Stimulated activated naive B cell treated with anti-CD40 and anti-IgM and Interleukin-4, amounts not matched to agents 10 μg/mL and 1 μg/mL and 100 μg/mL, for 72 hours (primary cell): ENCODE measurements around the gene AGAP1.
"Not testable (repeated sequence)": the region's sequence is repeated elsewhere in the genome, so short reads cannot be mapped to it uniquely, and the experiment has no call there.

Experiments
- ATAC-seq, 2 donors: fragments of 150-1000 bp; cut with Tn5 transposase; replicated peaks; 2 replicates each; pipeline ENCODE4 v1.10.0; 2021; ENCODE audit warnings: moderate library complexity in 1 of 2
- DNase-seq: peaks from one replicate; pipeline ENCODE4 v3.0.0; 2021
- H3K27ac Mint-ChIP-seq: one replicate; pipeline ENCODE4 v1.8.0; 2022; ENCODE audit warnings: mild to moderate bottlenecking, mixed read lengths
- H3K27me3 Mint-ChIP-seq, 2 donors: one replicate each; pipeline ENCODE4 v1.8.0; 2022; ENCODE audit warnings: mixed read lengths in 2 of 2
- H3K36me3 Mint-ChIP-seq, 2 donors: one replicate each; pipeline ENCODE4 v1.8.0; 2022; ENCODE audit warnings: mixed read lengths in 2 of 2, mild to moderate bottlenecking in 1 of 2
- H3K4me1 Mint-ChIP-seq, 2 donors: one replicate each; pipeline ENCODE4 v1.8.0; 2022; ENCODE audit warnings: mixed read lengths in 2 of 2, mild to moderate bottlenecking in 1 of 2
- H3K4me3 Mint-ChIP-seq, 2 donors: one replicate each; pipeline ENCODE4 v1.8.0; 2022; ENCODE audit warnings: mild to moderate bottlenecking in 2 of 2, mixed read lengths in 2 of 2, moderate library complexity in 1 of 2
- H3K9me3 Mint-ChIP-seq, 2 donors: one replicate each; pipeline ENCODE4 v1.8.0; 2022; ENCODE audit warnings: mixed read lengths in 2 of 2, mild to moderate bottlenecking in 1 of 2

The AGAP1 gene

DNA sequence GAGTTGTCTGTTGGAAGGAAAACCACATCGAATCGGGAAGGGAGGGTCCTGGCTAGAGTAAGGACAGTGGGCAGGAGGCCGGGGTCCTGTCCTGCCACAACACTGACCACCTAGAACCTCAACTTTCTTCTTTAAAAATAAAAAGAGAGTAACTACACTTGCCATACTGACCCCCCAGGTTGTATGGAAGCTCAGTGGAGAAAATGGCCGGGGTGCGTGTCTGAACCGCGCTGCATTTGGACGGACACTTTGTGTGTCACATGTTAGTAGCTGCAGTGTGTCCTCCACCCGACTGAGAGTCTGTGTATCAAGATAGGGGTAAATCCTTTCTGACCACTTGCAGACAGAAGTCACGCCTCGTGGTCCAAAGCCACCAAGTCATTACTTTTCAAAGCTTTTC, 587.3 kb downstream of the AGAP1 start:
- no peaks in the 10 kb centered on the region for H3K4me1 Mint-ChIP-seq
- H3K27ac Mint-ChIP-seq = no peak overlapping the region
- H3K9me3 Mint-ChIP-seq = no peaks in the 10 kb centered on the region
- no peak for DNase-seq
- H3K27me3 Mint-ChIP-seq = no peaks in the 10 kb centered on the region
- H3K4me3 Mint-ChIP-seq = no peak overlapping the region
- ATAC-seq = no peak
- no peaks in the 10 kb centered on the region for H3K36me3 Mint-ChIP-seq

- H3K27me3 Mint-ChIP-seq = no peaks in the 10 kb centered on the region
- no peaks in the 10 kb centered on the region for H3K36me3 Mint-ChIP-seq
- DNase-seq (no peak), ATAC-seq (no peak)
- no peak overlapping the region for H3K4me3 Mint-ChIP-seq
- H3K9me3 Mint-ChIP-seq = no peaks in the 10 kb centered on the region
- no peak overlapping the region for H3K27ac Mint-ChIP-seq
- H3K4me1 Mint-ChIP-seq = no peaks in the 10 kb centered on the region
Observed at GRCh38 chr2:236082061-236082460, 588.2 kb downstream of the AGAP1 start.

DNA sequence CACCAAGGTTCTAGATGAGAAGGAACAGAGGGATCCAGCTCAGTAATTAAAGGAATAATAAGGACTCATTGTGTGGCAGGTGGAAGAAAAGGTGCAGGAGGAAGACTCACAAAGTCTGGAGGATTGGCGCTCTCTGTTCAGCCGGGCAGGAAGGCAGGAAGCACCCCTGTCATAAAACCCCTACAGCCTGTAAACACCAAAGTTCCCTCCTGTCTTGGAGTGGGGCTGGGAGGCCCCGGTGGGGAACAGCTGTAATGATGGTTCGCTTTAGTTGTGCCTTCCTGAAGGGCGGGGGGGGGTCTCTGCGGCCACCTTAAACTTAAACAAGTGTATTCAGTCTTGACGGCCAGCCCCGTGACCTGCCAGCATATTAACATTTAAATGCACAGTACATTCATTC, 590.1 kb downstream of the AGAP1 start:
- no peaks in the 10 kb centered on the region for H3K4me1 Mint-ChIP-seq
- no peak overlapping the region for H3K27ac Mint-ChIP-seq
- DNase-seq (no peak), ATAC-seq (no peak)
- H3K4me3 Mint-ChIP-seq = no peak overlapping the region
- no peaks in the 10 kb centered on the region for H3K9me3 Mint-ChIP-seq
- no peaks in the 10 kb centered on the region for H3K27me3 Mint-ChIP-seq
- no peaks in the 10 kb centered on the region for H3K36me3 Mint-ChIP-seq

DNA sequence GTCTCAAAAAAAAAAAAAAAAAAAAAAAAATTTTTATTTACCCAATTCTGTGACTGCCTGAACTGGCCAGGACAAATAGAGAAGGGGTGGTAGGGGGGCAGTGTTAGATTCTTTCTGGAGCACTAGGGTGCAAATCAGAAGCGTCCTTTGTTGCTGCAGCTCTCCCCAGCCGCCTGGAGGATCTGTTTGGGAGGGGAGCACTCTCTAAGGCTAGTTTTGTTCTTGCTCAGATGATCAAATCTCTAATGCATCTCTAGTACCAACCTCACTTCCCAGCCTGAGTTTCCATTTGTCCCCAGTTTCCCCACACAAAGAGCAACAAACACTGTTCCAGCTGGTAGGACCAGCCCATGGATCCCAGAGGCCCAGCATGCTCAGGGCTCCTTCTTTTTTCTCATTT, 591.4 kb downstream of the AGAP1 start:
- ATAC-seq = no peak
- Mint-ChIP-seq H3K27me3 (no peaks in the 10 kb centered on the region), H3K9me3 (no peaks in the 10 kb centered on the region), H3K4me1 (no peaks in the 10 kb centered on the region), H3K27ac (no peak overlapping the region), H3K36me3 (no peaks in the 10 kb centered on the region), H3K4me3 (no peak overlapping the region)
- no peak for DNase-seq

GRCh38 chr2:236085647-236086046, 591.8 kb downstream of the AGAP1 start:
- no peaks in the 10 kb centered on the region for H3K36me3 Mint-ChIP-seq
- no peak for ATAC-seq
- H3K27me3 Mint-ChIP-seq = no peaks in the 10 kb centered on the region

DNA sequence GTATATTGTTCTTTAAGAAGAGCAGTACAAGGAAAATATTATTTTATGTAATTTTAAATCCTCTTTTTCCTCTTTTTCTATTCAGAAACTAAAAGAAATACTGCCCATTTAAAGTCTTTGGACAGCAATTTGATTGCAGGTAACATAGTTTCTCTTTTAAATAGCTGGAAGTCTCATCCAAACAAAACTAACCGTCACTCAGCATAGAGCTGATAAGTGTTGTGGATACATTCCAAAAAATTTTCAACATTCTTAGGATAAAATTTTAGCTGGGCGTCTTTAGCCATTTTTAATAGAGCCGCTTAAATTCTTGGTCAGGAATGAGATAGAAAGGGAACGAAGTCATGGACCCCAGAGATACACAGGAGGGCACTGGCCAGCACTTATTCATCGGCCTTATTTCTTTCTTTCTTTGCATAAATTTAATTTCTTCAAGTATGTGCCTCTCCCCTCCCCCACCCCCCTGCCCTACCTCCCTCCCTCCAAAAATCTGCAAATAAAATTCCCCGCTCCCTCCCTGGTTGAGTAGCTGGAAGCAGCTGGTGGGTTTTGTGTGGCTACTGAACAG, 592.6 kb downstream of the AGAP1 start:
- Mint-ChIP-seq H3K4me1 (no peaks in the 10 kb centered on the region), H3K27me3 (no peaks in the 10 kb centered on the region), H3K27ac (no peak overlapping the region), H3K9me3 (no peaks in the 10 kb centered on the region), H3K4me3 (no peak overlapping the region), H3K36me3 (no peaks in the 10 kb centered on the region)
- DNase-seq (no peak), ATAC-seq (no peak)

More at GRCh38 chr2:236085647-236086046, 591.8 kb downstream of the AGAP1 start:
- no peak overlapping the region for H3K4me3 Mint-ChIP-seq
- no peak for DNase-seq
- H3K4me1 Mint-ChIP-seq = no peaks in the 10 kb centered on the region
- no peak overlapping the region for H3K27ac Mint-ChIP-seq
- H3K9me3 Mint-ChIP-seq = no peaks in the 10 kb centered on the region

DNA sequence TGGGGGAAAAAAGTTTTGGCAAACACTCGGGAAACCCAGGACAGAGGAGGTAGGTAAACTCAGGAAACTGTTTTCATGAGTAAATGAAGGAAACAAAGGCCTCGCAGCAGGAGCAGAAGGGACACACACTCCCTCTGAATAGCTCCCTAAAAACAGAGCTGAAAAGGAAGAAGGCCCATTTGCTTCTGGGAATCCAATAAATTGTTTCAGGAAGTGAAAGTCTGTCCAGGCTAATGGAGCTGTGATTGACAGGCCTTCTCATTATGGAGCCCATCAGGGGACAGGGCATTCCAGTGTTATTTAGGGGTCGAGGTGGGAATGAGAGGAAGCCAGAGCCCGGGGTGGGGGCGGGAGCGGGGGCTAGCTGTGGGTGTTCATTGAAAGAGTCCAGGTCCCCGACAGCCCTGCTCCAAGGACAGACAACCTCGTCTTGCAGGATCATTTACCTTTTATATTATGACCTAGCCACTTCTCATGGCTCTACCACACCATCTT, 593.2 kb downstream of the AGAP1 start:
- DNase-seq = no peak
- Mint-ChIP-seq H3K4me1 (no peaks in the 10 kb centered on the region), H3K36me3 (no peaks in the 10 kb centered on the region), H3K27ac (no peak overlapping the region), H3K9me3 (no peaks in the 10 kb centered on the region), H3K27me3 (no peaks in the 10 kb centered on the region), H3K4me3 (no peak overlapping the region)
- no peak for ATAC-seq

- Mint-ChIP-seq H3K27me3 (no peaks in the 10 kb centered on the region), H3K27ac (no peak overlapping the region), H3K4me1 (no peaks in the 10 kb centered on the region), H3K36me3 (no peaks in the 10 kb centered on the region), H3K9me3 (no peaks in the 10 kb centered on the region), H3K4me3 (no peak overlapping the region)
- DNase-seq = no peak
- ATAC-seq = no peak
Observed at GRCh38 chr2:236088368-236089057, 594.7 kb downstream of the AGAP1 start.

GRCh38 chr2:236089271-236090026, 595.6 kb downstream of the AGAP1 start:
- no peaks in the 10 kb centered on the region for H3K9me3 Mint-ChIP-seq
- no peak overlapping the region for H3K4me3 Mint-ChIP-seq
- H3K36me3 Mint-ChIP-seq = no peaks in the 10 kb centered on the region
- DNase-seq (no peak), ATAC-seq (no peak)
- H3K27ac Mint-ChIP-seq = no peak overlapping the region
- no peaks in the 10 kb centered on the region for H3K4me1 Mint-ChIP-seq
- no peaks in the 10 kb centered on the region for H3K27me3 Mint-ChIP-seq

DNA sequence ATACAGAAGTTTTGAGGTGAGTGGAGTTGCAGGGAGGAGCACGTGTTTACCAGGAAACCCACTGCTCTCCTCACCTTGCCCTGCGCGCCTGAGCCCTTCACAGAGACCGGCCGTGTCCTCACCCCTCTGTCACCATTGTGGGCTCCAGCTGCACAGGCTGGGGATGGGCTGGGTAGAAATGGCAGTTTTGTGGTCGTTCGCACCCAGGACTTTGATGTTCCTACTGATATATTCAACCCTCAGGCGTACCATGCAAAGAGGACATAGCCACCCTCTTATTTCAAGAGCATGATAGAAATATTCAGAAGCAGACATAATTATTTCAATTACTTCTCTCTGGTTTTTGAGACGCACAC, 596.2 kb downstream of the AGAP1 start:
- H3K27ac Mint-ChIP-seq = no peak overlapping the region

GRCh38 chr2:236090826-236091225, 597.0 kb downstream of the AGAP1 start:
- H3K9me3 Mint-ChIP-seq, H3K36me3 Mint-ChIP-seq, H3K27ac Mint-ChIP-seq, H3K4me1 Mint-ChIP-seq, DNase-seq, H3K4me3 Mint-ChIP-seq, ATAC-seq, H3K27me3 Mint-ChIP-seq: not testable (repeated sequence)

More for the DNA sequence above, 596.2 kb downstream of the AGAP1 start:
- Mint-ChIP-seq H3K4me1 (no peaks in the 10 kb centered on the region), H3K27me3 (no peaks in the 10 kb centered on the region), H3K9me3 (no peaks in the 10 kb centered on the region), H3K36me3 (no peaks in the 10 kb centered on the region), H3K4me3 (no peak overlapping the region)
- DNase-seq (no peak), ATAC-seq (no peak)

DNA sequence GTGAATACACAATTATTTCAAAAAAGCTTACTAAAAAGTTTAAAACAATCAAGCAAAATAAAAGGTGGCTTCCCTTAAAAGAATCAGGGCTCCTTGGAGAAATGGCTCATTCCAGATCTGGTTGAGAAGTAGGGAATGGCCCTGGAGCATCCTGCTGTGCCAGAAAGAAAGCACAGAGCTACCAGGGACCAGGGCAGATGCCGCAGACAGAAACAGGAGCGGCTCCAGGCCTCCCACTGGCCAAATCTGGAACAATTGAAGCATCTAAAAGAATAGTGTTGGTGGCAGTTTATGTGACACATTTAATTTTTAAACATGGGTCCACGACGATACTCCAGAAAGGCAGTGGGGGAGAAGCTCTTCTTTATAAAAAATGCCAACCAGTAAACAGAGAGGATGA, 598.9 kb downstream of the AGAP1 start:
- Mint-ChIP-seq H3K4me3 (no peak overlapping the region), H3K27me3 (no peaks in the 10 kb centered on the region), H3K36me3 (no peaks in the 10 kb centered on the region), H3K27ac (no peak overlapping the region), H3K9me3 (peaks cover 0 to 3% of the 10 kb centered on the region in 2 donors), H3K4me1 (no peaks in the 10 kb centered on the region)
- ATAC-seq (no peak), DNase-seq (no peak)

DNA sequence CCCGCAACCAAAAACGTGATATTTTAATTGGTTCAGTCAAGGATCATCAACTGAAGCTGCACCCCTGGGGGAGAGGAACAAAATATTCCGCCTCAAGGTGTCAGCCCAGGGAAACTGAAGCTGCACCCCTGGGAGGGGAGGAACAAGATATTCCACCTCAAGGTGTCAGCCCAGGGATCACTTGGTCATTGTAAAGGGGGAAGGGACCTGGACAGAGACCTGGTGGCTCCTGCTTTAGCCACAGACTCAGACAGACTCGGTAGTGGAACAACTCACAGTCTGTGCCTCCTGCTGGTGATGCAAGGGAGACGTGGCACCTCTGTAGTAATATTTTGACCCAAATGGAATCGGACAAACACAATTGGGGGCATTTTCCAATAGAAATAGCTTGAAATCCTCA, 599.3 kb downstream of the AGAP1 start:
- DNase-seq = no peak
- Mint-ChIP-seq H3K27me3 (no peaks in the 10 kb centered on the region), H3K27ac (no peak overlapping the region), H3K36me3 (no peaks in the 10 kb centered on the region), H3K4me3 (no peak overlapping the region), H3K9me3 (peaks cover 0 to 3% of the 10 kb centered on the region in 2 donors), H3K4me1 (no peaks in the 10 kb centered on the region)
- no peak for ATAC-seq

DNA sequence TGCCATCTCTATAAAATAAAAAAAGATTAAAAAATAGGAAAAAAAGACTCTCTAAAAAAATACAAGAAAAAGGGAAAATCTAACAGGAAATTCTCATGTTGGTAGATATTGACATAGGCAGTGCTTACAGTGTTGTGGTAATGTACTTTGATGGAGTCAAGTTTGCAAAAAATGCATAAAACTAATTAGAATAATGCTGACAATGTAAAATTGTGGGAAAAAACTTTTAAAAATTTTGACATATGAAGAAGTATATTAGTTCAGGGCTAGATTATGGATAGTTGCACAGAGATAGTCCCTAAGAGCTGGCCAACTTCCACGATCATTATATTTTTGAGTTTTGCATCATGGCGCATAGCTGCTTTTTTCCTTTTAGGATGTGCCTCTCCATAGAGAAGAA, 601.7 kb downstream of the AGAP1 start:
- Mint-ChIP-seq H3K4me3 (no peak overlapping the region), H3K4me1 (no peaks in the 10 kb centered on the region)
- no peak for ATAC-seq

More for the DNA sequence above, 601.7 kb downstream of the AGAP1 start:
- Mint-ChIP-seq H3K36me3 (no peaks in the 10 kb centered on the region), H3K27me3 (no peaks in the 10 kb centered on the region), H3K27ac (no peak overlapping the region), H3K9me3 (peaks cover 0 to 3% of the 10 kb centered on the region in 2 donors)
- DNase-seq = no peak
